GM23338 (cell line): ENCODE data around the gene STK36.

ENCODE experiments used
- CREB1 ChIP-seq: fragments of 250-450 bp; sonication (Bioruptor Pico); IDR thresholded peaks from 2 replicates; pipeline ENCODE4 v1.5.0; 2020; ENCODE audit warnings: low read depth, mild to moderate bottlenecking, moderate library complexity
- CTCF ChIP-seq, 2 experiments: fragments of 200-600 bp in 1 of 2; sonication (generic) in 1 of 2; conservative IDR thresholded peaks; 2 replicates each; pipeline versions ENCODE4 v1.5.1 to v1.6.1; 2016 to 2017; ENCODE audit warnings: antibody characterized with exemption in 2 of 2, low read depth in 2 of 2, mild to moderate bottlenecking in 2 of 2, moderate library complexity in 1 of 2
- ETS1 ChIP-seq: IDR thresholded peaks from 2 replicates; pipeline ENCODE4 v1.6.1; 2016; ENCODE audit warnings: antibody characterized with exemption
- EZH2 ChIP-seq: fragments of 200-600 bp; sonication (generic); IDR thresholded peaks from one replicate; pipeline ENCODE4 v1.8.0; 2017; ENCODE audit warnings: antibody characterized with exemption, mild to moderate bottlenecking, low read depth; ENCODE audit not compliant: unreplicated experiment
- EZH2phosphoT487 ChIP-seq: fragments of 200-600 bp; sonication (generic); IDR thresholded peaks from one replicate; pipeline ENCODE4 v1.8.1; 2018; ENCODE audit warnings: antibody characterized with exemption; ENCODE audit not compliant: unreplicated experiment
- JUNB ChIP-seq: IDR thresholded peaks from one replicate; pipeline ENCODE4 v1.6.1; 2016; ENCODE audit warnings: antibody characterized with exemption; ENCODE audit not compliant: unreplicated experiment
- NANOG ChIP-seq: IDR thresholded peaks from 2 replicates; pipeline ENCODE4 v1.6.1; 2016; ENCODE audit warnings: antibody characterized with exemption, borderline replicate concordance
- POLR2AphosphoS5 ChIP-seq: IDR thresholded peaks from 2 replicates; pipeline ENCODE4 v1.6.1; 2016; ENCODE audit warnings: antibody characterized with exemption, low read depth
- REST ChIP-seq: IDR thresholded peaks from one replicate; pipeline ENCODE4 v1.6.1; 2018; ENCODE audit warnings: antibody characterized with exemption; ENCODE audit not compliant: unreplicated experiment
- STAT1 ChIP-seq: IDR thresholded peaks from one replicate; pipeline ENCODE4 v1.6.1; 2016; ENCODE audit warnings: antibody characterized with exemption; ENCODE audit not compliant: unreplicated experiment
- ZNF114 ChIP-seq: fragments of 250-450 bp; sonication (Bioruptor Pico); IDR thresholded peaks from 2 replicates; pipeline ENCODE4 v1.5.0; 2020; ENCODE audit warnings: mild to moderate bottlenecking, moderate library complexity
- ZNF331 ChIP-seq: fragments of 250-450 bp; sonication (Bioruptor Pico); IDR thresholded peaks from 2 replicates; pipeline ENCODE4 v1.5.0; 2020; ENCODE audit warnings: low read depth, mild to moderate bottlenecking, moderate library complexity
- ZNF462 ChIP-seq: fragments of 250-450 bp; sonication (Bioruptor Pico); IDR thresholded peaks from 2 replicates; pipeline ENCODE4 v1.5.0; 2020; ENCODE audit warnings: mild to moderate bottlenecking, moderate library complexity

- TF ChIP-seq CREB1 (CRISPR knock-in tag) (no peak), CTCF (conservative IDR thresholded peaks at IDR 0.05; ENCODE audit: low read depth in 2 of 2) (no peak), POLR2AphosphoS5 (no peak), EZH2phosphoT487 (no peak), ZNF331 (CRISPR knock-in tag) (no peak), STAT1 (no peak), EZH2 (no peak), REST (no peak), ZNF114 (CRISPR knock-in tag) (no peak), ETS1 (no peak), JUNB (no peak), NANOG (no peak), ZNF462 (CRISPR knock-in tag) (no peak)
These were observed 64.6 kb downstream of the STK36 start for GRCh38 chr2:218736531-218736930.
